Right lung (tissue), 10 donors: ENCODE results near the gene MARVELD2. TPM values are rescaled to one million over a fixed set of nuclear protein-coding genes. Genes with fewer than 3 reads are reported as not detected.
A peak's percentile ranks its signal among the peaks of the same experiment; 100 is the strongest.
"Not testable (repeated sequence)": the region's sequence is repeated elsewhere in the genome, so short reads cannot be mapped to it uniquely, and the experiment has no call there.

Experiments used
- DNase-seq, 2 donors: peaks; one replicate each; pipeline ENCODE4 v3.0.0-alpha.2; 2013
- long read RNA-seq, 8 donors: transcript quantifications; one replicate each; lab custom pipeline, GENCODE V29; 2026
- polyA plus RNA-seq, 5 donors: library from polyadenylated mRNA; unstranded; fragments of 120-200 nt; gene quantifications; one replicate each; pipeline versions ENCODE4 v1.2.1 to v1.2.3, GENCODE V29; 2013; ENCODE audit warnings: inconsistent platforms in 1 of 5, low replicate concordance in 1 of 5; ENCODE audit not compliant: insufficient read length in 5 of 5, insufficient read depth in 1 of 5

MARVELD2 gene
- polyA plus RNA-seq, result 10 to 100 TPM; 18.3 to 24.2 (median 19.0) TPM
- long read RNA-seq, donor 1, partial matches to known transcripts, result 0 of 3 reads
- long read RNA-seq, donor 1, other reads (novel, unspliced or antisense), result 0 of 3 reads
- long read RNA-seq, donor 2, result 0 reads
- long read RNA-seq, donor 3, partial matches to known transcripts, result 0 of 1 reads
- long read RNA-seq, donor 3, other reads (novel, unspliced or antisense), result 0 of 1 reads
- long read RNA-seq, donor 4, partial matches to known transcripts, result 0 of 1 reads
- long read RNA-seq, donor 4, other reads (novel, unspliced or antisense), result 0 of 1 reads
- long read RNA-seq, donor 5, partial matches to known transcripts, result 0 of 2 reads
- long read RNA-seq, donor 5, other reads (novel, unspliced or antisense), result 0 of 2 reads
- long read RNA-seq, donor 6, result 0 reads
- long read RNA-seq, donor 7, partial matches to known transcripts, result 0 of 1 reads
- long read RNA-seq, donor 7, other reads (novel, unspliced or antisense), result 0 of 1 reads
- long read RNA-seq, donor 8, result 0 reads

- peak; percentile 74 to 76 for DNase-seq
These were observed at the start of gene MARVELD2 for GRCh38 chr5:69414885-69415583. TSS of gene MARVELD2 (plus strand) at chr5:69415116. CDS start at chr5:69419386, 4,270 bp downstream.

- DNase-seq, result no peak
These were observed 47.1 kb upstream of the MARVELD2 start for GRCh38 chr5:69367697-69368279.

GRCh38 chr5:69368458-69369339 is 46.2 kb upstream of the MARVELD2 start:
- peak in 1 of 2 donors; percentile 25 for DNase-seq

GRCh38 chr5:69369340-69370121 is 45.4 kb upstream of the MARVELD2 start, which contains the start of the genes AK6, RAD17 and TAF9:
TSS of gene AK6 (minus strand) at chr5:69369520. CDS start at chr5:69369490, 30 bp downstream.
TSS of gene RAD17 (plus strand) at chr5:69369818. CDS start at chr5:69372209, 2,391 bp downstream.
TSS of gene TAF9 (minus strand) at chr5:69369520. CDS start at chr5:69365737, 3,783 bp downstream.
- peak; percentile 96 for DNase-seq

GRCh38 chr5:69370335-69370734 is 44.6 kb upstream of the MARVELD2 start:
- DNase-seq, result not testable (repeated sequence)

- DNase-seq, result no peak
These were observed 42.5 kb upstream of the MARVELD2 start for GRCh38 chr5:69372394-69372793.

GRCh38 chr5:69374911-69375446 is 39.9 kb upstream of the MARVELD2 start:
- no peak for DNase-seq

GRCh38 chr5:69378376-69378775 is 36.5 kb upstream of the MARVELD2 start:
- no peak for DNase-seq

GRCh38 chr5:69404659-69405330 is 10.1 kb upstream of the MARVELD2 start:
- DNase-seq, result no peak

- DNase-seq, result peak; percentile 14 to 18
These were observed 655 bp downstream of the MARVELD2 start for GRCh38 chr5:69415584-69415958.

- DNase-seq, result no peak
These were observed 1.3 kb downstream of the MARVELD2 start for GRCh38 chr5:69416180-69416579.

GRCh38 chr5:69416699-69417098 is 1.8 kb downstream of the MARVELD2 start:
- no peak for DNase-seq

GRCh38 chr5:69418554-69418953 is 3.6 kb downstream of the MARVELD2 start:
- DNase-seq, result no peak

GRCh38 chr5:69431424-69432303 is 16.7 kb downstream of the MARVELD2 start:
- no peak for DNase-seq

GRCh38 chr5:69432412-69433206 is 17.7 kb downstream of the MARVELD2 start:
- DNase-seq, result no peak

- not testable (repeated sequence) for DNase-seq
These were observed 20.5 kb downstream of the MARVELD2 start for GRCh38 chr5:69435276-69435884.
